OCI-M2 (cell line): ENCODE measurements around the gene CWF19L1.

Experiments
- DNase-seq: peaks from one replicate; lab custom pipeline; 2025; ENCODE audit not compliant: unreplicated experiment; lab: John Stamatoyannopoulos, UW

The CWF19L1 gene

DNA sequence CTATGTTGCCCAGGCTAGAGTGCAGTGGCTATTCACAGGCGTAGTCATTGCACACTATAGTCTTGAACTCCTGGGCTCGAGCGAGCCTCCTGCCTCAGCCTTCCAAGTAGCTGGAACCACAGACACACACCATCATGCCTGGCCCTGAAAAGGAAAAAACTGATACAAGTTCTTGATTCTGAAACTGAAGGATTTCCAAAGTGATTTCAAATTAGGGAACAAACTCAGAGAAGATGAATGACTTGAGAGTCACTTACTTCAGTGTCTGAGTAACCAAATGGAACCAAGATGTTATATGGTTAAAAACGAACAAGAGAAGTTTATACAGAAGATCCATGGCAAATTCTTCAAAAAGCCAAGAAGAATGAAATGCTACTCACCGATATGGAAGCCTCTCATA is 14.4 kb downstream of the CWF19L1 start:
- no peak for DNase-seq

DNA sequence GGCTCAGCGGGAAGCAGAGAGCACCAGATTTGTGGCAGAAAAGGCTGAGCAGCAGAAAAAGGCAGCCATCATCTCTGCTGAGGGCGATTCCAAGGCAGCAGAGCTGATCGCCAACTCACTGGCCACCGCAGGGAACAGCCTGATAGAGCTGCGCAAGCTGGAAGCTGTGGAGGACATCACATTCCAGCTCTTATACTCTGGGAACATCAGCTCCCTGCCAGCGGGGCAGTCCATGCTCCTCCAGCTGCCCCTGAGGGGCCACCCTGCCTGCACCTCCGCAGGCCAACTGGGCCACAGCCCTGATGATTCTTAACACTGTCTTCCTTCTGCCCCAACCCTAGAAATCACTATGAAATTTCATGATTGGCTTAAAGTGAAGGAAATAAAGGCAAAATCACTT is 18.6 kb downstream of the CWF19L1 start:
- no peak for DNase-seq

DNA sequence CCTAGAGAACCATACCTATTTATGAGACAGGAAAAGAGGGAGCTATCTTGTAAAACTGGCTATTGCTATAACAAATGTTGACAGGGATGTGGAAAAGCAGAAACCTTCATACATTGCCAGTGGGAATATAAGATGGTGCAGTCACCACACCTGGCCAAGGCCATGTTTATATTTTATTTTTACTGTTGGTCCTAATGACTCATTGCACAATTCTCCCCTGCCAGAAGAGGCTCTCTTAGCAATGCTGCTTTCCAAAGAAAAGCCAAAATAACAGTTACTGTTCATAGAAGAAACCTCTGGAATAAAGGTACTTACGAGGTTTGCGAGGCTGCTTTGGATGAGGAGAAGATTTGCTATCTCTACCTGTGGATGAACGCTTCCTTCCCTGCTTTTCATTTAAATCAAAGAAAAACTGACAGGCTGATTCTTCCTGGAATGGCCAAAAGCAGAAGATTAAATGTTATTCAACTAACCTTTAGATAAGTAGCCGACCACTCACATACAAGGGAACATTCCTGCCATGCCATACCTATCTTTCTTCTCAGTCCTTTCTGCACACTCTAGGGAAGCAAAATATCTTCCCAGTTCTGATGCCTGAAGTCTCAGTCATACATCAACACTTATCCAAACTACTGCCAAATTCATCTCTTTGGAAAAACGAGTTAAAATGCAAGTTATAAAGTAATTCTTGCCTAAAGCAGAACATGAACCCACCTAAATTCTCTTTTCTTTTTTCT is 21.8 kb downstream of the CWF19L1 start:
- DNase-seq, result no peak

DNA sequence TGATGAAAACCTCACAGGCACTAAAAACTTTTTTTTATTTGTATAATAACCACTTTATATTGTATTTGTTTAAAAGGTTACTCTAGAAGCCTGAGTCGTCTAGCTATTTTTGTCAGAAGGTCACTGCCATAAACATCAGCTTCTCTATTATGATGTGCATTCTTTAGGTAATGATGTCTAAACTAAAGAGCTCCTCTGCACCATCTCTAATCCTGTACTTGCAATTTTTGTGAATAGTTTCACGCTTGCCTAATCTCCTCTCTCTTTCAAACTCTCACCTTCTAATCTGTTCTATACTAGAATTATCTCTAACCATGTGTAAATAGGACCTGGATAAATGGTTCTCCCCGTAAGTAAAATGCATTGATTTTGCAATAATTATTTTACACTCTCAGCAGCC is 27.6 kb downstream of the CWF19L1 start:
- no peak for DNase-seq

DNA sequence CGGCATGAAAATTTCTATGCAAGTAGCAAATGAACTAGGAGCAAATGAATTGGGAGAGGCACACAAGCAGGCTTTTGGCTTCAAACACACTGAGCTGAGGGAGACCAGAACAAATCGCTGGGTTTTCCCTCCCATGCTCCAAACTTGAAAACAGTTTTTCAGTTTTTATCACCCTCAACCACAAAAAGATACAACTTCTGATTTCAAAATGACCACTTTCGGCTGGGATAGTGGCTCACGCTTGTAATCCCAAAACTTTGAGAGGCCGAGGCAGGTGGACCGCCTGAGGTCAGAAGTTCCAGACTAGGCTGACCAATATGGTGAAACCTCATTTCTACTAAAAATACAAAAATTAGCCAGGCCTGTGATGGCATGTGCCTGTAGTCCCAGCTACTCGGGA is 29.0 kb downstream of the CWF19L1 start:
- no peak for DNase-seq

DNA sequence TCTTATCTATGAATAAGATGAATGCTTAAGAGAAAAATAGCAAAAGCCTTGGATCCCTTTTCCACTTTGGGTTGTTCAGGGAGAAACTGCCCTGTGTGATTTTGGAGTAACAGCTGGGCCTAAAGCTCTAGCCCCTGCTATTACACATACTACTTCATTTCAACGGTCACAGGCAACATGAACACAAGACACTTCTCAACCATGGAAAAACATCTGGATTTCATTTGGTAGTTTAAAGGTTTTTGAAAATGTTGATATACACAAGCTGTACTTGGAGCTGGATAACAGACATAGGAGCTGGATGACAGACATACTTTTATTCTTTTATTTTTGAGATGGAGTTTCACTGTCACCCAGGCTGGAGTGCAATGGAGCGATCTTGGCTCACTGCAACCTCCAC is 35.3 kb downstream of the CWF19L1 start:
- DNase-seq, result no peak

DNA sequence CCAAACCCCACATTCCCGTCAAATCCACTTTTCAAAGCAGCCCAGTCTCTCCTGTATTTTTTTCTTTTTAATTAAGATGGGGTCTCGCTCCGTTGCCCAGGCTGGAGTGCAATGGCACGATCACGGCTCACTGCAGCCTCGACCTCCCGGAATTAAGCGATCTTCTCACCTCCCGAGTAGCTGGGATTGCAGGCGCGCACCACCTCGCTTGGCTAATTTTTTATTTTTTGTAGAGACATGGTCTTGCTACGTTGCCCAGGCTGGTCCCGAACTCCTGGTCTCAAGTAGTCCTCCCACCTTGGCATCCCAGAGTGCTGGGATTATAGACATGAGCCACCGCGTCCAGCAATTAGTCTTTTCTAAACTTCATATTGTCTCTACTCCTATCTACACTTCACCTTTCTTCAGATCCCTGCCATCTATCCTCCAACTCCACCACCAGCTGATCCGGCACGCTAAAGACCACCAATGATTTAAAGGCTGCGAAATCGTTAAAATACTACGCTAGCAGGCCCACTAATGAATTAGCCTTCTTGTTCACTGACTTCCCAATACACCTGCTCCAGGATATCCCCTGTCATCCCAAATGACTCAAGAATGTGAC is 37.5 kb downstream of the CWF19L1 start:
- no peak for DNase-seq

DNA sequence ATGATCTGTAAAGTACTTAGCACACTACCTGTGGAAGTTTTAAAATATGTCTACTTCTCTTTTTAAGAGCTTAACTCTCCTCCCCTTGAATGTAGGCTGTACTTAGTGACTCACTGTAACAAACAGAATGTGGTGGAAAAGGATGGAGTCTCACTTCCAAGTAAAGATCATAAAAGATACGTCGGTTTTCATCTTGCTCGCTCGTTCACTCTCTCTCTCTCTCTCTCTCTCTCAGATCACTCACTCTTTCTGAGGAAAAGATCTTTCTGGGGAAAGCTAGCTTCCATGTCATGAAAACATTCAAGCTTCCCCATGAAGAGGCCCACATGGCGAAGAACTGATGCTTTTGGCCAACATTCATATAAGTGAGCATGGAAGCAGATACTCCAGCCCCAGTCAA is 43.6 kb downstream of the CWF19L1 start:
- no peak for DNase-seq

DNA sequence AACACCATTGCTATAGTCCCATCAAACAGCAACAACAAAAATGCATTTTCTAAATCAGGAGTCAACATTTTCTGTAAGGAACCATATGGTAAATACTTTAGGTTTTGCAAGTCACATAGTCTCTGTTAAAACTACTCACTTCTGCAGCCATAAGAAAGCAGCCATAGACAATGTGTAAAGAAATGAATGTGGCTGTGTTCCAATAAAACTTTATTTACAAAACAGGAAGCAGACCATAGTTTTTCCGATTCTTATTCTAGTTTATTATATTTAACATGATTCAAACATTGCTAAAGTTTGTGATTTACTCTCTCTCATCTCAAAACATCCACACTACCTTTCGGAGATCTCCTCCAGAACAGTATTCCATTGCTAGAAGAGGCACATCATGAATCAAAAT is 44.9 kb downstream of the CWF19L1 start:
- DNase-seq, result no peak

DNA sequence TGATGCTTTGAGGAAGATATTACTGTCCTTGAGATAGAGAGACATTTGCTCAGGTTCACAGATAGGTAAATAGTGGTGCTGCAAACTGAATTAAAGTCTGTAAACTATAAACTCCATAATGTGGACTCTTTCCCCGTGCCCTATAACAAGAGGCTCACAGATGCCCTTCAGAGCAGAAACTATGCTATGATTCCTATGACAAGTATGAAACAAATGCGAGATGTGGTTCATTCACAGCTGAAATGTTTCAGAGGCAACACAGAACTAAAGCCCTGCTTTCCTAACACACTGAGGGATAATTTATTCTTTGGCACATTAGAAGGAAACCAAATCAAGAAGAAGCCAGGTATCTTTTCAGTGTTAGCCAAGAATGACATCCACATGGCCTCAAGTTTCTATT is 51.4 kb downstream of the CWF19L1 start:
- DNase-seq, result no peak

DNA sequence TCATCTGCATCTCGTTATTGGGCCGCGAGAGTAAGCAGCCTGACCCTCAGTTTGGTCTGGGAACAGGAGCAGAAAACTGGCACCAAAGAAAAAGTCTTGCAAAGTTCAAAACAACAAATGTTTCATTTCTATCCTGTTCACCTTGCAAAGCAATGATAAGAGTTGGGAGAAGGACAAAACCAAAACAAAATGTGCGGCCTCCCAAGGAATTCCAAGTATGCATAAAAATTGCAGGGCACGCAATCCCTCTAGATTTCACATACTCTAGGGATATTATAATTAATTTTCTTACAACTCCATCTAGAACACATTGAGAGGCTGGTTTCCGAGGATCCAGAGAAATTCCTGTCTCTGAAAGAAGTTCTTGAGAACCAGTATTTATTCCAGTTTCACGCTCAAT is 58.1 kb downstream of the CWF19L1 start:
- no peak for DNase-seq

DNA sequence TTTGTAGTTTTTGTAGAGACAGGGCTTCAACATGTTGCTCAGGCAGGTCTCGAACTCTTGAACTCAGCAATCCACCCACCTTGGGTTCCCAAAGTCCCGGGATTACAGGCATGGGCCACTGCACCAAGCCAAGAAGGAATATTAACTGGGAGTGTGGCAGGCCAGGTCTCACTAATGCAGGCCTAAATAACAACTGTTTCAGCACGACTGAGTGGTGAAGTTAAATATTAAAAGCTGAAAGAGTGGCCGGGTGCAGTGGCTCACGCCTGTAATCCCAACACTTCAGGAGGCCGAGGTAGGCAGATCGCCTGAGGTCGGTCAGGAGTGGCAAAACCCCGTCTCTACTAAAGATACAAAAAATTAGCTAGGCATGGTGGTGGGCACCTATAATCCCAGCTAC is 59.2 kb downstream of the CWF19L1 start:
- DNase-seq, result no peak

DNA sequence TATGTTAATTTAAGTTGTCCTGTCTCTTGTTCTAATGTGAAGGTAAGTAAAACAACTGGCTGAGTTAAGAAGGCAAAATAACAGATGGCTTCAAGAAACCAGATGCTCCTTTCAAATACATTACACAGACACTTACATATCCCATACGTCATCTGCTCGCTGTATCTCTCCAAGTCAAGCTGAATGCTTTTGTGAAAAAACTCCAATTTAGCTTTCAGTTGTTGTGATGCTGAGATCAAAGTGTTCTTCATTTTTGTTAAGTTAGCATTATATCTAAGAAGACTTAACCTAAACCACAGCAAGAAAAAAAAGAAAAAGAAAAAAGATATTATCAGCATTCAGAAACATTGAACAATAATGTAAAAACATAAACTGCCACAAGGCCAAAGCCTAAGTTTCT is 63.1 kb downstream of the CWF19L1 start:
- DNase-seq, result no peak

DNA sequence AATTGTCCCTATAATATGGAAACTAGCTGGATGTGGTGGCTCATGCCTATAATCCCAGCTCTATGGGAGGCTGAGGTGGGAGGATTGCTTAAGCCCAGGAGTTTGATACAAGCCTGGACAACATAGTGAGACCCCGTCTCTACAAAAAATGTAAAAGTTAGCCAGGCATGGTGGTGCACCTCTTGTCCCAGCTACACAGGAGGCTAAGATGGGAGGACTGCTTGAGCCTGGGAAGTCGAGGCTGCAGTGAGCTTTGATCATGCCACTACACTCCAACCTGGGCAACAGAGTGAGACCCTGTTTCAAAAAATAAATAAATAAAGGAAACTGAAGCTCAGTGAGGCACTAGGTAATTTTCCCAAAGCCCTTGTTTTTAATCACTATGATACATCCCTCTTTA is 65.9 kb downstream of the CWF19L1 start:
- no peak for DNase-seq

DNA sequence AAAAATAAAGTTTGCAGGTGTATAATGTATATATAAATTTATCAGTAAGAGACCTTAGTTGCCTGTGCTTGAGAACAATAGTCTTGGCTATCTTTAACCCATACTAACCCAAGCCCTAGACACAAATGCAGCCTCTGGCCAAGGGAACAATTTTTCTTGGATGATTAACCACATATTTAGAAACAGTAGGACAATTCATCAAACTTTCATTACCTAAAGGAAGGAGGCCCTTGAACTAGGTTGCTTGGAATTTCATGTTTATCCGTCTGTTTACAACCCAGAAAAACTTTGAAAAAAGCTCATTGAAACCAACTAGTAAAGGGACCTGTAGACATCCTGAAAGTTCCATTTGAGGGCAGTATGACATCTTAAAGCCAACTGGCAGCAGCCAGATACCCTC is 72.7 kb downstream of the CWF19L1 start:
- no peak for DNase-seq

DNA sequence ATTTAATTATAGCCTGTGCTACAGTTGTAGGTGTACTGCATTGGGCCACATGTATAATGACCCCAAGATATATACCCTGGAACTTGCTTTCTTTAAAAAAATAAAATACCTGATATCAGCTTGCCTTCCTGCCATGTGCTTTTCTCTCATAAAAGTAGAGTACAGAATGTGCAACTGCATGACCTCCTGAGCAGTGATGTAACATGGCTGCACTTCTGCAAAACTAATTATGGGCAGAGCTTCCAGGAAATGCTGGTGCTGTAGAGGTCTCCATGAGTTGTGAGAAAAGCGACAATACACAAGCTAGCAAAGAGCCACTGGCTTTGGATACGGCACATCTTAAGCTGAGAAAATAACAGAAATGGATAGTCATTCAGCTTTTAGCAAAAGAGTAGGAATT is 75.1 kb downstream of the CWF19L1 start:
- no peak for DNase-seq

DNA sequence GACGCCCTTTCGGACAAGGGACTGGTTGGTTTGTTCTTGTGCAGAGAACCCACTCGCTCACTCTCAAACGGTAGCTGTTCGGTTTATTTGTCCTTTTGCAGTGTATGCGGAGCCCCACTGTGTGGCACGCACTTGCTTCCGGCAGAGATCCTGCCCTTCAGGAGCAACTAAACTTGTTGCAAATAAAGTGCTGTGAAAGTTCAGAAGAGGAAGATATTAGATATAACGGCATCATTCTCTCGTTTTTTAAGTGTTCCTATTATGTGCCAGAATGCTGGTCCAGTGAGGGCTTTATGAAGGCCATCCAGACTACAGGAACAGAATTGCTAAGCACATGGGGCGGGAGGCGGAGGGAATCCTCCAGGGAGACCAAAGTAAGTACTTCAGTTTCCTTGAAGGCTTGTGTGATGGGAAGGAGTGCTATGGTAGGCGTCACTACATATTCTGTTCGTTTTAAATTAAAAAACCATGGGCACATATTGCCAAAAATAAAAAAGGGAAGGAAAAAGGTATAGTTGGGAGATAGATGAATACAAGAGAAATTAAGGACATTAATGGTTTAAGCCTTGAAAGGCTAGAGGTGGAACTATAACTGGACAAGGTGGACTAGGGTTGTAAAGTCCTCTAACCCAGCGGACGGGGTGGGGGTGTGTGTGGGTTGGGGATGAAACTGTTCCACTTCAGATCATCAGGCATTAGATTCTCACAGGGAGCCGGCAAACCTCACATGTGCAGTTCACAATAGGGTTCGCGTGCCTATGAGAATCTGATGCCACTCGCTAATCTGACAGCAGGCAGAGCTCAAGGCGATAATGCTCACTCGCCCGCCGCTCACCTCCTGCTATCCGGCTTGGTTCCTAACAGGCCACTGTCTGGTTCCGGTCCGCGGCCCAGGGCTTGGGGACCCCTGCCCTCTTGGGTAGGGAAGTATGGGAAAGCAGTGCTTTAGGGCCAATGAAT is 80.9 kb downstream of the CWF19L1 start:
- DNase-seq, result peak; percentile 30

DNA sequence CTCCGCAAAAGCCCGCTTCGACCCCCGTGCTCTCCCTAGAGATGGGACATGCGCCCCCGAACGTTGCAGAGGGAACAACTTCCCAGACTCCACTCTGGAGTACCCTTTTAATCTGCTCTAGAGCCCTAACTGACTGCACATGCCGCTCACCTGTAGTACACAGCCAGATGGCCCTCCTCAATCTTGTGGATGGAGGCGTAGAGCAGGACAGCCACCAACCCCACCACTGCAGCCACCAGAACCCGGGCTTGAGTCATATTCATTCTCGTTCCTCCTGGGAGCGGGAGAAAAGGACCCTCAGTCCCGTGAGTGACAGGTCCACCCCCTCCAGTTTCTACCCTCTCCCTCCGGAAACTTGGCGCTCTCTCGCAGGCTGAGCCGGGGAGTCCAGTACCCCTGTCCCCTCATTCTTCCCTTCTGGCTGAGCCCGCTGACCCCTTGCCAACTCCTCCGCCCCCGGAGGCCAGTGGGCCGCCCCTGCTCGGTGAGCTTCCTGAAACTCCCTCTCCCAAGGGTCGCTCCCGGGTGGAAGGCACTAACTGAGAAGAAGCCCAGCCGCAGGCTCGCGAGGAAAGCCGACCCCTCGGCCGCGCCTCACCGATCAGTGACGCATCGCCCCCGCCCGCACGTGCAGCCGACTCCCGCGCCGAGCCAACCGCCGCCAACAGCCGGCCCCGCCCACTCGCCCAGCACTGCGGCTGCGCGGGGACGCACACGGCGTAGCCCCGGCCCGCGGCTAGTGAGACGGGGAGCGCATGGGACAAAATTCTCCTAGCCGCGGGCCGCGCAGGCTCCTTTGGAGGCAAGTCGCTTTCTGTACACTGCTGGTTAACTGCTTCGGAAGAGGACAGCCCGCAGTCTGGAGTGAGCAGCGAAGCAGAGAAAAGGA is 81.8 kb downstream of the CWF19L1 start, which contains the start of gene ERLIN1:
ERLIN1 (minus strand) TSS at position 666 of the 889 bp plus-strand sequence; CDS start at position 263, 403 bp downstream.
- DNase-seq, result peak; percentile 68

DNA sequence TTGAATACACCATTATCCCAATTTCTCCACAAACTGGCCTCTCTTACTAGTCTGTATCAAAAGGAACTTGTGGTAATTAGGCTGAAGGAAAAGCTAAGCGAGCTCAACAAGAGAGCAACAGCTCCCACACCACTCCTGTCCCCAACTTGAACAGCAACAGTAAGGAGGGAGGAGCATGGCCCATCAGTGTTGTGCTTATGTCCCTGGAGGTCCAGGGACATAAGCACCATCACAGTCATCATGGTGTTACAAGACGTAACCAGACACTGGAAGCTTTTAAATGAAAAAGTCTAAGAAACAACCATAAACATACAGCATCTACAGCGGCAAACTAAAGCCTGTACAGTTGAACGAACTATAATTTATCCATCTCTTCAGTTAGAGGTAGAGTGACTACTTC is 82.6 kb downstream of the CWF19L1 start:
- no peak for DNase-seq

DNA sequence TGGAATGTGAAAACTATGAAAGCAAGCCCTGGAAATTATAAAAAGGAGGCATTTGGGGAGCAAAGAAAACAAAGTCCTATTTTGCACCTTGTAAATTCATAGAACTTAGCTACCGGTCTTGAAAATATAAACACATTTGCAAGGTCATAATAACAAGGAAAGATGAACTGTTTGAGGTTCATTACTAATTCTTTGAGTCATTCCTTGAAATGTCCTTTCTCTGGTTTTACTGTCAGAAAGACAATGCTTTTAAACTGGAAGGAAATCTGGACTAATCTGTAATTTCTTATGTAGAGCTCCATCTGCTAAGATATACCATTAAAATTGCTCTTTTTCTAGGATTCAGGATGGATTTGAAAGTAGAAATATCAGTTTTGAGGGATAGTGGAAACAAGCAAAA is 83.0 kb downstream of the CWF19L1 start:
- DNase-seq, result no peak

DNA sequence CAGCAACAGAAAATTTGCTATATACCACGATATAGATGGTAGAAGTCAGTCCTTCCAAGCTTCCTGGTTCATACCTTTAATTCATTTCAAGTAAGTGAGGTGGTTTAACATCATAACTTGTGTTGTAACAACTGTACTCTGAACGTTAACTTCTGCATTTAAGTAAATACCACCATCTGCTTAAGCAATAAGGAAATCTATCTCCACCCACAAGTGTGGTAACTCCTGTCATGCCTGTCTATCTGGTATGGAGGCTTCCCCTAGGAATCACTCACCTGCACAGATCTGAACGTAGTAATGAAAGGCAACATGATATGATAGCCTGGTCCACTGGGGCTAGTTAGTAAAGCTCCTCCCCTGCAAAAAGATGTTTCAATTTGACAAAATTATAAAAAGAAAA is 84.0 kb downstream of the CWF19L1 start:
- DNase-seq, result no peak
